Germinal center (tissue), 1 donor: ENCODE results near the gene ZNF558.
"Not testable (repeated sequence)": the region's sequence is repeated elsewhere in the genome, so short reads cannot be mapped to it uniquely, and the experiment has no call there.

Experiments
- DNase-seq: peaks from one replicate; pipeline ENCODE4 v3.0.0; 2012; ENCODE audit warnings: mixed read lengths, low spot score

Gene ZNF558

GRCh38 chr19:8794823-8795222 is 37.3 kb downstream of the ZNF558 start:
- DNase-seq, result no peak

- not testable (repeated sequence) for DNase-seq
These were observed 58.5 kb downstream of the ZNF558 start for GRCh38 chr19:8773587-8773986.

GRCh38 chr19:8769265-8769664 is 62.8 kb downstream of the ZNF558 start:
- not testable (repeated sequence) for DNase-seq

GRCh38 chr19:8767257-8767656 is 64.8 kb downstream of the ZNF558 start:
- not testable (repeated sequence) for DNase-seq
